GM12892 (cell line): ENCODE results near the gene NATD1.

Experiments used
- POLR2A ChIP-seq: IDR thresholded peaks from 2 replicates; pipeline ENCODE4 v1.6.1; 2011; ENCODE audit warnings: low read depth, low read length, control low read depth
- POLR2AphosphoS5 ChIP-seq: IDR thresholded peaks from 2 replicates; pipeline ENCODE4 v1.6.1; 2011; ENCODE audit warnings: low read depth, low read length, control low read depth

GRCh38 chr17:21201298-21201595, 52.0 kb downstream of the NATD1 start:
- TF ChIP-seq POLR2A (no peak), POLR2AphosphoS5 (no peak)
